PFSK-1 (cell line): Measurements from ENCODE around the gene PCCB.

Experiments
- FOXP2 ChIP-seq: optimal IDR thresholded peaks from 2 replicates; pipeline ENCODE3; 2011; ENCODE audit warnings: borderline replicate concordance, control low read depth, inconsistent platforms; ENCODE audit not compliant: insufficient read depth; ENCODE audit errors: extremely low read length, extremely low read depth
- POLR2AphosphoS5 ChIP-seq: IDR thresholded peaks from 2 replicates; pipeline ENCODE4 v1.6.1; 2012; ENCODE audit warnings: low read depth, mild to moderate bottlenecking, control low read depth, low read length, moderate library complexity
- REST ChIP-seq, 2 experiments: IDR thresholded peaks; 2 replicates each; pipeline versions ENCODE4 v1.6.1 to v1.8.0; 2011 to 2012; ENCODE audit warnings: low read depth in 2 of 2, low read length in 2 of 2, control low read depth in 1 of 2, inconsistent platforms in 1 of 2, mild to moderate bottlenecking in 1 of 2, moderate library complexity in 1 of 2; ENCODE audit not compliant: insufficient read depth in 1 of 2
- SIN3A ChIP-seq: IDR thresholded peaks from 2 replicates; pipeline ENCODE4 v1.6.1; 2012; ENCODE audit warnings: mild to moderate bottlenecking, low read length, moderate library complexity, borderline replicate concordance; ENCODE audit not compliant: insufficient read depth
- TAF1 ChIP-seq: IDR thresholded peaks from 2 replicates; pipeline ENCODE4 v1.6.1; 2012; ENCODE audit warnings: low read length, control low read depth, borderline replicate concordance; ENCODE audit not compliant: insufficient read depth

Gene PCCB

GRCh38 chr3:136247436-136247835 is 2.7 kb upstream of the PCCB start:
- TF ChIP-seq FOXP2 (no peak), SIN3A (no peak), REST (IDR thresholded peaks at IDR 0.05; ENCODE audit: insufficient read depth in 1 of 2, low read depth in 2 of 2, low read length in 2 of 2) (no peak), TAF1 (no peak), POLR2AphosphoS5 (no peak)

DNA sequence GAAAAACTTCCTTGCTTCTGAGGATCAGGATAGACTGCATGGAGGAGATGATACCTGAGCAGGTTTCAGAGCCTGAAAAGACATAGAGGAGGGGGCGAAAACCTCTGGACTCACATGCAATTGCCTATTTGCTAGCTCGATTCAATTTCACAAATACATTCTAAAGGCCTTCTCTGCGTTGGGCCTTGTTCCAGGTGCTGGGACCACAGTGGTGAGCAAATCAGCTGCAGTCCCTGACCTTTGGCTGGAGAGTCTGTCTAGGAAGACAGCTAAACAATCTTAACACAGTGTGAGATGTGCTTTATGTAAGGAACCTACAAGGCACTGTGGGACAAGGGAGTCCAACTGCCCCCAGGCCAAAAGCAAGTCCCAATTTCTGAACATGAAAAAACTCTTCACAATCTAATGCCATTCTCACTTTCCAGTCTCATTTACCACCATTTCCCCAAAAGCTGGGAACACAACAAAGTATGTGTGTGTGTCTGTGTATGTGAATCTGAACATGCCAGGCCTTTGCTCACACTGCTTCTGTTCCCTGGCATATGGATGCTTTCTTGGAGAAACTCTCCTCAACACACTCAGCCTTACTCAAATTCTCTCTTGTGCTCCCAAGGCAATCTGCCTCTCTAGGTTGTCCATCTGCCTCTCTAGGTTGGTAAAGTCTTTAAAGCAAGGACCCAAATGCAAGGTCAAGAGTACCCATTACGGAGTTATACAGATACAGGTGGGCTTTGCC is 2.1 kb upstream of the PCCB start:
- no peak for TF ChIP-seq POLR2AphosphoS5
- TF ChIP-seq REST (IDR thresholded peaks at IDR 0.05; ENCODE audit: insufficient read depth in 1 of 2, low read depth in 2 of 2, low read length in 2 of 2) = no peak
- TF ChIP-seq FOXP2 = no peak
- TF ChIP-seq TAF1 = no peak
- no peak for TF ChIP-seq SIN3A

- TF ChIP-seq FOXP2 = no peak
- no peak for TF ChIP-seq SIN3A
- no peak for TF ChIP-seq POLR2AphosphoS5
- no peak for TF ChIP-seq REST (IDR thresholded peaks at IDR 0.05; ENCODE audit: insufficient read depth in 1 of 2, low read depth in 2 of 2, low read length in 2 of 2)
- TF ChIP-seq TAF1 = no peak
These were observed 1.0 kb upstream of the PCCB start for GRCh38 chr3:136249091-136249490.

- TF ChIP-seq TAF1 (no peak), FOXP2 (no peak), REST (IDR thresholded peaks at IDR 0.05; ENCODE audit: insufficient read depth in 1 of 2, low read depth in 2 of 2, low read length in 2 of 2) (no peak), POLR2AphosphoS5 (no peak), SIN3A (no peak)
These were observed 547 bp upstream of the PCCB start for GRCh38 chr3:136249593-136249992.

DNA sequence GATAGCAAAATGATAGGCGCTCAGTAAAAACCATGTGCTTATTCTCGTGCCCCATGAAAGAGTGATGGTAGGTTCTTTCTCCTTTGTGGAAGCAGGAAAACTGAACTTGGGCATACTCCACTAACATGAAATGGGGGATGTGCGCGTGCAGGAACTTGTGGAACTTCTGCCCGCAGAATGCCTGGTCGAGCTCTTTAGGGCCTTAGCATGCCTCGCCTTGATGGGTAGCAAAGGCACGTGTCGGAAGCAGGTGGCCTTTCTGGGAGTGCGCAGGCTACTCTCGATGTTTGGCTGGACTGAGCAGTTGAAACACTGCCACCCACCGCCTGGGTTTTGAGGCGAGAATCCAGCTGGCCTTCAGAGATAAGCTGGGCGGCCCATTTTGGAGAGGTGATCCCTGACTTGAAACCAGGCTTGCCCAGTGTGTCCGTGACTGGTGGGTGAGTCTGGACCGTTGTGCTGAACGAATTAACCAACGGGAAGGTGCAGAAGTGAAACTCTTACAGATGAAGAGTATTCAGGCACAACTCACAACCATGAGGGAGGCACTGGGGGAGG is 842 bp downstream of the PCCB start:
- TF ChIP-seq REST (IDR thresholded peaks at IDR 0.05; ENCODE audit: insufficient read depth in 1 of 2, low read depth in 2 of 2, low read length in 2 of 2) (no peak), POLR2AphosphoS5 (no peak), TAF1 (no peak)
